Cerebellar nuclear complex (tissue), 1 donor: ENCODE results near the gene PARP11.

ENCODE experiments used
- DNase-seq, 2 experiments: peaks; one replicate each; lab custom pipeline; 2025; lab: John Stamatoyannopoulos, UW

PARP11 gene

GRCh38 chr12:3770891-3771290 is 102.3 kb downstream of the PARP11 start:
- no peak for DNase-seq

GRCh38 chr12:3768911-3769447 is 104.2 kb downstream of the PARP11 start:
- DNase-seq, result no peak

GRCh38 chr12:3761116-3761735 is 112.0 kb downstream of the PARP11 start:
- no peak for DNase-seq

- no peak for DNase-seq
These were observed 113.3 kb downstream of the PARP11 start for GRCh38 chr12:3759878-3760277.
